CD4-positive, CD25-positive, alpha-beta regulatory T cell (primary cell): ENCODE measurements around the gene LMBRD1. TPM values are rescaled to one million over a fixed set of nuclear protein-coding genes. Genes with fewer than 3 reads are reported as not detected.

Source experiments
- ATAC-seq, 2 donors: fragments of 150-1000 bp; cut with Tn5 transposase; one replicate each; pipeline ENCODE4 v1.10.0; 2021; ENCODE audit warnings: low read depth in 2 of 2, moderate number of reproducible peaks in 2 of 2, moderate library complexity in 1 of 2
- DNase-seq, 3 donors: peaks; one replicate each; pipeline versions ENCODE4 v3.0.0 to v3.0.0-alpha.2; 2012 to 2022; ENCODE audit warnings: mixed read lengths in 1 of 3
- H3K27ac ChIP-seq: one replicate; pipeline ENCODE4 v1.7.0; 2013; ENCODE audit warnings: mild to moderate bottlenecking, low read length; ENCODE audit not compliant: insufficient read depth, poor library complexity, severe bottlenecking
- H3K27me3 ChIP-seq: one replicate; pipeline ENCODE4 v1.7.0; 2013; ENCODE audit warnings: low read length; ENCODE audit not compliant: control insufficient read depth, insufficient read depth
- H3K36me3 ChIP-seq: one replicate; pipeline ENCODE4 v1.7.0; 2013; ENCODE audit warnings: mild to moderate bottlenecking, low read length, moderate library complexity; ENCODE audit not compliant: control insufficient read depth, insufficient read depth
- H3K4me1 ChIP-seq: 2 replicates; pipeline ENCODE4 v1.7.0; 2013; ENCODE audit warnings: mild to moderate bottlenecking, low read length; ENCODE audit not compliant: insufficient read depth, control insufficient read depth, poor library complexity, severe bottlenecking
- H3K4me3 ChIP-seq: one replicate; pipeline ENCODE4 v1.7.0; 2013; ENCODE audit warnings: low read depth, mild to moderate bottlenecking, low read length, moderate library complexity
- H3K9me3 ChIP-seq, 2 experiments: 1 replicate in 1 of 2; 2 replicates in 1 of 2; pipeline ENCODE4 v1.7.0; 2013; ENCODE audit warnings: low read length in 2 of 2, mild to moderate bottlenecking in 1 of 2, moderate library complexity in 1 of 2; ENCODE audit not compliant: control insufficient read depth in 2 of 2
- H3K27ac Mint-ChIP-seq, 3 donors: one replicate each; pipeline ENCODE4 v1.8.0; 2020 to 2022; ENCODE audit warnings: mild to moderate bottlenecking in 3 of 3, mixed read lengths in 3 of 3, moderate library complexity in 2 of 3
- H3K27me3 Mint-ChIP-seq: one replicate; pipeline ENCODE4 v1.8.0; 2022; ENCODE audit warnings: mild to moderate bottlenecking, mixed read lengths
- H3K36me3 Mint-ChIP-seq: one replicate; pipeline ENCODE4 v1.8.0; 2020; ENCODE audit warnings: mixed read lengths
- H3K4me1 Mint-ChIP-seq, 4 donors: one replicate each; pipeline ENCODE4 v1.8.0; 2020 to 2022; ENCODE audit warnings: mixed read lengths in 4 of 4, mild to moderate bottlenecking in 1 of 4
- H3K4me3 Mint-ChIP-seq, 4 donors: one replicate each; pipeline ENCODE4 v1.8.0; 2020 to 2022; ENCODE audit warnings: mild to moderate bottlenecking in 4 of 4, mixed read lengths in 4 of 4, moderate library complexity in 3 of 4
- H3K9me3 Mint-ChIP-seq, 7 donors: one replicate each; pipeline ENCODE4 v1.8.0; 2020 to 2022; ENCODE audit warnings: mixed read lengths in 7 of 7, mild to moderate bottlenecking in 3 of 7, moderate library complexity in 2 of 7
- polyA plus RNA-seq, 4 donors: library from polyadenylated mRNA; unstranded; fragments of 300-500 nt; fragmentation: Illumina TruSeq; gene quantifications; one replicate each; pipeline ENCODE4 v1.2.3, GENCODE V29; 2021
- total RNA-seq: library from RNA; stranded (reverse); gene quantifications from one replicate; pipeline ENCODE4 v1.2.3, GENCODE V29; 2022

Gene LMBRD1
- total and polyA plus RNA-seq, 5 donors from 2014 or later: 40.8 to 67.2 (median 58.6) TPM

DNA sequence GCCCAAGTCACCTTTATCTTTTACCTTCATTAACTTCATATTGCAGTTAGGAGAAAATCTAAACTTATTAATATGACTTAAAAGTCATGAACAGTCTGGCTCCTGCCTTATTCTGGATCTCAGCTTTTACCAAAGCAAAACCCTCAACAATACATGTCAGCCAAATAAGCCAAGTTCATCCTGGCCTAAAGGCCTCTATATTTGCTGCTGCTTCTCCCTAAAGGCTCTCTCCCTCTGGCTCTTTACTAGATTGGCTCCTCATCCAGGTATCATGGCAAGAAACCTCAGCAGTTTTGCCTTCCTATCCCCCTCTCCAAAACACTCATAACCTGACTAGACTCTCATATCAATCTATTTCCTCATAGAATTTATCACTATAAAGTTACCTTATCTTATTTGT, 11.1 kb downstream of the LMBRD1 start:
- peaks cover 43 to 74% (median 58%) of the 10 kb centered on the region in 4 donors for H3K4me1 Mint-ChIP-seq
- H3K27ac Mint-ChIP-seq: peak overlapping the region in 1 of 3 donors; percentile 11
- H3K9me3 Mint-ChIP-seq: no peaks in the 10 kb centered on the region
- no peaks in the 10 kb centered on the region for H3K9me3 ChIP-seq
- no peak overlapping the region for H3K27ac ChIP-seq
- no peaks in the 10 kb centered on the region for H3K27me3 ChIP-seq
- peak overlapping the region in 1 of 4 donors; percentile 17 for H3K4me3 Mint-ChIP-seq
- no peaks in the 10 kb centered on the region for H3K27me3 Mint-ChIP-seq
- H3K36me3 ChIP-seq: peaks cover 26% of the 10 kb centered on the region
- DNase-seq (no peak), ATAC-seq (no peak)
- peaks cover 14% of the 10 kb centered on the region for H3K4me1 ChIP-seq
- H3K4me3 ChIP-seq: no peak overlapping the region
- H3K36me3 Mint-ChIP-seq: peaks cover 31% of the 10 kb centered on the region

DNA sequence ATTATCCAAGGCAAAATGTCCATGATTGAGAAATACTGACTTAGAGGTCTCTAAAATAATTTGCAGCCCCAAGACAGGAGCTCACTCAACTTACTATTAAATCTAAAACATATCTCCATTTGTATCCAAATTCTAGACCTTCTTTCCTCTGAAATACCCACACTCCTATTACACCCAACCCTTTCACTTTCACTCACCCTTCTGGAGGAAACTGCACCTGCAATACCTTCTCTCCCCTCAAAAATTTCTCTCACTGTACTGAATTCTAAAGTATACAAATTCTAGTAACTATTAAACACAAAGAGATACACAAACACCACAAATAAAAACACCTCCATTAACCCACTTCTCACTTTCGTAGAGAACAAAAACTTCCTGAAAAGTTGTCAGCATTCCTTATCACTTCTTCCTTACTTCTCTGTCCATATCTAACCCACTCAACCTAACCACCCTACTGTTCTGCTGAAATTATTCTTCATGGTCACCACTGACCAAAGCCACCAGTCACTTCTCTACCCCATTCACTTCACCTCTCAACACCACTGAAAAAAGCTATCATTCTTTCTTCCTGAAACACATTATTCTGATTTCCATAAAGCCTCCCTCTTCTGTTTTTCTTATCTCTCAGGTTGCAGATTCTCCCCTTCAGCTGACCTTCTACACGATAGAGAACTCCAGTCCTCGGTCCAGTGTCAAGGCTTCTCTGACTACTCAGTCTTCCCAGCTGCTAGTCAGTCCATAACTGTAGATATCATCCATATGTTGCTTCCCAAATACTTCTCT, 12.0 kb downstream of the LMBRD1 start:
- Mint-ChIP-seq H3K27ac (peak overlapping the region; percentile 11 to 41 (median 37)), H3K36me3 (peaks cover 32% of the 10 kb centered on the region), H3K4me1 (peaks cover 42 to 75% (median 57%) of the 10 kb centered on the region in 4 donors)

DNA sequence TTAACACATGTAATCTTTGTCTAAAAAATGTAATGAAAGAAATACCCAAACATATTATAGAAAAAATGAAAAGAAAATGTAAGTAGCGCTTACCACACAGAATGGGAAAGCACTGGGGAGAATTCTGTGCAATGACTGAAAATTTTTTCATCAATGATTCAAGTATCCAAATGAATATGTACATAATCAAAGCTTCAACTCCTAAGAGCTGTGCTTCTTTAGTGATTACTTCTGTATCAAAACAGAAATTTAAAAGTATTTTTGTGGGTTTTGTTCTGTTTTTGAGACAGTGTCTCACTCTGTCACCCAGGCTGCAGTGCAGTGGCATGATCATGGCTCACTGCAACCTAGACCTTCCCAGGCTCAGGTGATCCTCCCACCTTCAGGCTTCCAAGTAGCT, 13.7 kb downstream of the LMBRD1 start:
- no peak overlapping the region for H3K27ac Mint-ChIP-seq
- H3K27me3 ChIP-seq: no peaks in the 10 kb centered on the region
- peaks cover 40 to 71% (median 60%) of the 10 kb centered on the region in 4 donors for H3K4me1 Mint-ChIP-seq

More for the DNA sequence above, 12.0 kb downstream of the LMBRD1 start:
- Histone ChIP-seq H3K36me3 (peaks cover 29% of the 10 kb centered on the region), H3K9me3 (no peaks in the 10 kb centered on the region), H3K27me3 (no peaks in the 10 kb centered on the region), H3K4me3 (no peak overlapping the region), H3K4me1 (peaks cover 14% of the 10 kb centered on the region), H3K27ac (no peak overlapping the region)
- Mint-ChIP-seq H3K4me3 (peak overlapping the region in 3 of 4 donors; percentile 0 to 45 (median 17)), H3K27me3 (no peaks in the 10 kb centered on the region), H3K9me3 (no peaks in the 10 kb centered on the region)
- DNase-seq (peak in 1 of 3 donors; percentile 39), ATAC-seq (peak; percentile 40 to 42)

DNA sequence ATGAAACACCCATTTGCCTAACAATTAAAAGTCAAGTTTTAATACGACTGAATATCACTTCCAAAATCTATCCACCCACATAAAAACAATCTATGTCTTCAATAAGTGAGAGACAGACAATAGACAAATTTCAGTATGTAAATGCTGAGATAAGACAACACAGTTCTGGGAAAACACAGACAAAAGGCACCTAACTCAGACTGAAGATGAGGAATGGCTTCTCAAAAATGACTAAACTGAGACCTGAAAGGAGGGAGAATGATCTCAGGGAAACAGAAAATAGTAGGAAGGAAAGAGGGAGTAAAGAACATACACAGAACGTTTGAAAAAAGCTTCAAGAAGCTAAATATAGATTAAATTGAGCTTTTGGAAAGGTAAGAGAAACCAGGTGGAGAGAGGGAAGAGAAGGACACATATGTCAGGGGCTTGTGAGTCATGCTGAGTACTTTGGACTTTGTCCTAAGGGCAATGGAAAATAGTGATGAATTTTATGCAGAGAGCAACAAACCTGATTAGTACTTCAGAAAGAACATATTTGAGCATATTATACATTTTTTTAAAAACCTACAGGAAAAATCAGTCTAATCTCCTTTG, 16.1 kb downstream of the LMBRD1 start:
- no peaks in the 10 kb centered on the region for H3K27me3 ChIP-seq
- Mint-ChIP-seq H3K27ac (peak overlapping the region in 1 of 3 donors; percentile 1), H3K9me3 (no peaks in the 10 kb centered on the region), H3K4me1 (peaks cover 45 to 80% (median 67%) of the 10 kb centered on the region in 4 donors), H3K4me3 (peak overlapping the region in 1 of 4 donors; percentile 6), H3K36me3 (peaks cover 38% of the 10 kb centered on the region), H3K27me3 (no peaks in the 10 kb centered on the region)
- H3K4me3 ChIP-seq: no peak overlapping the region
- ATAC-seq: no peak
- H3K4me1 ChIP-seq: peaks cover 13% of the 10 kb centered on the region
- DNase-seq: no peak
- no peaks in the 10 kb centered on the region for H3K9me3 ChIP-seq
- H3K36me3 ChIP-seq: peaks cover 33% of the 10 kb centered on the region
- H3K27ac ChIP-seq: no peak overlapping the region

More for the DNA sequence above, 13.7 kb downstream of the LMBRD1 start:
- Histone ChIP-seq H3K4me3 (no peak overlapping the region), H3K27ac (no peak overlapping the region), H3K4me1 (peaks cover 14% of the 10 kb centered on the region), H3K36me3 (peaks cover 26% of the 10 kb centered on the region), H3K9me3 (no peaks in the 10 kb centered on the region)
- Mint-ChIP-seq H3K36me3 (peaks cover 31% of the 10 kb centered on the region), H3K4me3 (peak overlapping the region in 1 of 4 donors; percentile 1), H3K9me3 (no peaks in the 10 kb centered on the region), H3K27me3 (no peaks in the 10 kb centered on the region)
- DNase-seq (no peak), ATAC-seq (no peak)

DNA sequence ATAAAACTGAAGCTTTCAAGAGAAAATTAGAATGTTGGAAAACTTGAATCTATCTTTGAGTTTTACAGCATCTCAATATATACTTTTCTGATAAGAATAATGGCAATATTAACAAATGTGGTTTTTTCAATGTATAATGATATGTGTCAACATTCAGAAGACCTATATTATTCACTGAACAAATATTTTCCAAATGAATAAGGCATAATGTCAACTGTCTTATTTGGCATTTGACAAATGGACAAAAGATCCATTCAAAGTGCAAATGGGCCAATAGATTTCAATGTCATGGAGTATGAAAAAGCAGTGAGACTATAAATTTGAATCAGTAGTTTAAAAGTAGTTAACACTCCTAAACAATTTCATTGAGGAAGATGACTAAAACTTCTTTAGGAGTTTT, 20.9 kb downstream of the LMBRD1 start:
- no peak overlapping the region for H3K27ac ChIP-seq
- peaks cover 40% of the 10 kb centered on the region for H3K36me3 ChIP-seq
- H3K27me3 ChIP-seq: no peaks in the 10 kb centered on the region
- H3K4me3 ChIP-seq: no peak overlapping the region
- ATAC-seq: no peak
- Mint-ChIP-seq H3K27me3 (no peaks in the 10 kb centered on the region), H3K36me3 (peaks cover 65% of the 10 kb centered on the region), H3K27ac (no peak overlapping the region), H3K4me1 (peaks cover 56 to 79% (median 70%) of the 10 kb centered on the region in 4 donors), H3K4me3 (peak overlapping the region in 1 of 4 donors; percentile 17), H3K9me3 (no peaks in the 10 kb centered on the region)
- no peaks in the 10 kb centered on the region for H3K9me3 ChIP-seq
- no peak for DNase-seq
- H3K4me1 ChIP-seq: peaks cover 11% of the 10 kb centered on the region

DNA sequence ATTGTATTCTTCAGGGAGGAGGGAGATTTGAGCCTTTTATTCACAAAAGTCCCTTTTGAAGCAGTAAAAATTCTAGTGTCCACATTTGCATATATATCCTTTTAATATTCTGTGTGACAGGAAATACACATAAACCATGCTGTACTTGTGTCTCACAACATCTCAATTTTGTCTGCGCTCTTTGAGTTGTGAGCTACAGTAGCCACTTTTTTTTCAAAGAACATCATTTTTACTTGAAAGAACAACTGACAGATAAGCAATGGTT, 21.3 kb downstream of the LMBRD1 start:
- peak overlapping the region in 2 of 4 donors; percentile 1 to 17 for H3K4me3 Mint-ChIP-seq
- Histone ChIP-seq H3K4me3 (no peak overlapping the region), H3K27ac (no peak overlapping the region), H3K9me3 (no peaks in the 10 kb centered on the region), H3K36me3 (peaks cover 35% of the 10 kb centered on the region), H3K27me3 (no peaks in the 10 kb centered on the region), H3K4me1 (peaks cover 11% of the 10 kb centered on the region)
- no peaks in the 10 kb centered on the region for H3K27me3 Mint-ChIP-seq
- peaks cover 62% of the 10 kb centered on the region for H3K36me3 Mint-ChIP-seq
- DNase-seq (no peak), ATAC-seq (no peak)
- no peak overlapping the region for H3K27ac Mint-ChIP-seq
- H3K4me1 Mint-ChIP-seq: peaks cover 55 to 80% (median 71%) of the 10 kb centered on the region in 4 donors
- no peaks in the 10 kb centered on the region for H3K9me3 Mint-ChIP-seq

DNA sequence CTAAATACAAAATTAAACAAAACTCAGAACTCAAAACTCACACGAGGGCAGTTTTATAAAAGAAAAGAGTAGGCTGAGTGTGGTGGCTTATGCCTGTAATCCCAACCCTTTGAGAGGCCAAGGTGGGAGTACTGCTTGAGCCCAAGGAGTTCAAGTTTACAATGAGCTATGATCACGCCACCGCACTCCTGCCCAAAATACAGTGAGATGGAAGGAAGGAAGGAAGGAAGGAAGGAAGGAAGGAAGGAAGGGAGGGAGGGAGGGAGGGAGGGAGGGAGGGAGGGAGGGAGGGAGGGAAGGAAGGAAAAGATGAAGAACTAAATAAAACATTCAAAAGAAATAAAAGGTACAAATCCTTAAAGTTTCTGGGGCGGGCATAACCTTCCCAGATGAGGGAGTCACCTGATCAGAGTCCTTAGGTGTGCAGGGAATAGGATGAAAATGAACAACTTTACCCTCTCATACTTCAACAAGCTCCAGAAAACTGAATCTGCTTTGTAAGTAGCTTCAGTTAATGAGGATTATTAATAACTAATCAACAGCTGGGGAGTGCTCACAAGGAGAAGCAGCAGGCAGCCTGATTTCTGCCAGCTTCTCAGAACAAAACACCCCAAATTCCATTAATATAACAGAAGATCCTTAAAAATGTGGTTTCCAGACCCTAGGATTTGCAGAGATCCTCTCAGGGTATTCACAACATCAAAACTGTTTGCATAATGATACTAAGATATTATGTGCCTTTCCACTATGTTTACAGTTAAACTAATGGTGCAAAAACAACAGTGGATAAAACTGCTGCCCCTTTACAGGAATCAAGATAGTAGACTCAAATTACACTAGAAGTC, 21.8 kb downstream of the LMBRD1 start:
- no peaks in the 10 kb centered on the region for H3K9me3 Mint-ChIP-seq
- peak overlapping the region in 2 of 4 donors; percentile 1 to 17 for H3K4me3 Mint-ChIP-seq
- H3K36me3 Mint-ChIP-seq: peaks cover 61% of the 10 kb centered on the region
- peaks cover 11% of the 10 kb centered on the region for H3K4me1 ChIP-seq
- H3K27ac Mint-ChIP-seq: peak overlapping the region in 1 of 3 donors; percentile 58
- no peaks in the 10 kb centered on the region for H3K9me3 ChIP-seq
- H3K27ac ChIP-seq: no peak overlapping the region
- ATAC-seq (no peak), DNase-seq (no peak)
- no peaks in the 10 kb centered on the region for H3K27me3 Mint-ChIP-seq
- peaks cover 33% of the 10 kb centered on the region for H3K36me3 ChIP-seq
- H3K4me1 Mint-ChIP-seq: peaks cover 56 to 80% (median 68%) of the 10 kb centered on the region in 4 donors
- H3K4me3 ChIP-seq: no peak overlapping the region
- no peaks in the 10 kb centered on the region for H3K27me3 ChIP-seq
